ENCODE data around the gene SDK1. TPM values are rescaled to one million over a fixed set of nuclear protein-coding genes. Genes with fewer than 3 reads are reported as not detected.

SDK1 gene
- total and polyA plus RNA-seq, 11 donors, result 2.2 to 5.8 (median 3.4) TPM

DNA sequence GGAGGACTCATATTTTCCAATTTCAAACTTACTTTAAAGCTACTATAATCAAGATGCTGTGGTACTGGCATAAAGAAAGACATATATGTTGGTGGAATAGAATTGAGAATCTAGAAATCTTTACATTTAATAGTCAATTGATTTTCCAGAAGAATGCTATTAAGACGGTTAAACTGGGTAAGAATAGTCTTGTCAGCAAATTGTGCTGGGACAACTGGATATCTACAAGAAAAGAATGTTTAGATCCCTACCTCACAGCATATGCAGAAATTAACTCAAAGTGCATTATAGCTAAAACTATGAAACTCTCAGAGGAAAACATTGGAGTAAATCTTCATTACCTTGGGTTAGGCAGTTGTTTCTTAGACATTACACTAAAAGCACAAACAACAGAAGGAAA, 203.3 kb downstream of the SDK1 start:
- intact Hi-C loops (cut with DNase I), result no loop called here
- Histone ChIP-seq H3K27ac (no peak overlapping the region), H3K27me3 (no peaks in the 10 kb centered on the region), H3K4me3 (no peak overlapping the region), H3K36me3 (no peaks in the 10 kb centered on the region), H3K9me3 (peaks cover 0 to 52% (median 11%) of the 10 kb centered on the region in 12 donors), H3K4me1 (no peaks in the 10 kb centered on the region)
- ATAC-seq (no peak), DNase-seq (no peak)
- no peak for TF ChIP-seq CTCF (IDR thresholded peaks at IDR 0.05)
- no peak for TF ChIP-seq POLR2A (IDR thresholded peaks at IDR 0.05)
- 91 to 100% (median 97%) methylated on average over 1 of the region's 1 CpG for WGBS, 4 donors

DNA sequence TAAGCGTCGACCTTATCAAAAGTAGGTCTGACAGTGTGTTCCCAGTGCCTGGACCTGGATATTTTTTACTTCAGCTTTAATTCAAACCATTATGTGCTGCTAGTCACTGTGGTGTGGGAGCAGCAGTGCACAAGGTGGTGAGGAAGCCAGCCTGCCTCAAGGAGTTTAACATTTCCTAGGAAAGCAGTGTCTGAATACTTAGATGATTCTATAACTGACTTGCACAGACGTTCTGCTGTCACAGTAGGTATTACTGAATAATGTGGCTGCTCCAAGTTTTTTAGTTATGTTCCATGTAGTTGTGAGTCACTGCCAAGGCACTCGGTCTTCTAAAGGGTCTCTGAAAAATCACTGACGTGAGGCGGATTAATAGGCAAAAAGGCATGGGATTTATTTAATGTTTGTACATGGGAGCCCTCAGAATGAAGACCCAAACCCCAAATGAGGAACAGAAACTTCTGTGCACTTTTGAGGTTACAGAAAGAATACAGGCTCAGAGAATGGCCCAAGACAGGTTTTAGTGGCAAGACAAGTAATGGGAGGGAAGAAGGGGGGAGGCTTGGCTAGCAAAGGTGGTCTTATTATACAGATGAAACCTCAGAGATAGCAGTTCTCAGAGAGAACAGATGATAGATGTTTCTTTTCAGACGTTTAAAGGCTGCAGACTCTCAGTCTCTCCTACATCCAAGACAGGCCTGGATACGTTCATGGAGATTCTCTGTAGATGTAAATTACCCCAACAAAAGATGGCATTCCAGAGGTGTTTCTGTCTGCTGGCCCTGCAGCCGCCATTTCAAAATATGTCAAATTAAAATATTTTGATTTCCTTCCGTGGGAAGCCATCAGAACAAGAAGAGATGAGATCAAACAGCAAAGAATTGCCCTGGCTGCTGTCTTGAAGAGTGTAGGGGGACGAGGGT, 209.3 kb downstream of the SDK1 start:
- ATAC-seq (no peak), DNase-seq (no peak)
- Histone ChIP-seq H3K4me1 (no peaks in the 10 kb centered on the region), H3K9me3 (peaks cover 0 to 19% (median 0%) of the 10 kb centered on the region in 12 donors), H3K36me3 (no peaks in the 10 kb centered on the region), H3K27ac (no peak overlapping the region), H3K27me3 (peaks cover 0 to 5% (median 0%) of the 10 kb centered on the region in 9 donors), H3K4me3 (no peak overlapping the region)
- 64 to 73% (median 70%) methylated on average over 11 of the region's 11 CpGs for WGBS, 4 donors
- intact Hi-C loops (cut with DNase I), result no loop called here
- TF ChIP-seq CTCF (IDR thresholded peaks at IDR 0.05), result no peak
- TF ChIP-seq POLR2A (IDR thresholded peaks at IDR 0.05), result no peak

GRCh38 chr7:3517344-3517743, 216.3 kb downstream of the SDK1 start:
- no peak for TF ChIP-seq POLR2A (IDR thresholded peaks at IDR 0.05)
- TF ChIP-seq CTCF (IDR thresholded peaks at IDR 0.05), result no peak
- intact Hi-C loops (cut with DNase I), result no loop called here
- H3K9me3 ChIP-seq, result no peaks in the 10 kb centered on the region
- H3K36me3 ChIP-seq, result no peaks in the 10 kb centered on the region
- DNase-seq, result no peak
- no peak overlapping the region for H3K4me3 ChIP-seq
- H3K4me1 ChIP-seq, result no peaks in the 10 kb centered on the region
- H3K27ac ChIP-seq, result no peak overlapping the region
- H3K27me3 ChIP-seq, result peaks cover 0 to 5% (median 0%) of the 10 kb centered on the region in 9 donors
- 67 to 77% (median 73%) methylated on average over 3 of the region's 3 CpGs for WGBS, 4 donors
- ATAC-seq, result no peak

GRCh38 chr7:3518546-3518945, 217.5 kb downstream of the SDK1 start:
- TF ChIP-seq CTCF (IDR thresholded peaks at IDR 0.05) (no peak), POLR2A (IDR thresholded peaks at IDR 0.05) (no peak)
- H3K4me1 ChIP-seq, result no peaks in the 10 kb centered on the region
- H3K27me3 ChIP-seq, result peaks cover 0 to 5% (median 0%) of the 10 kb centered on the region in 9 donors
- intact Hi-C loops (cut with DNase I), result no loop called here
- no peak overlapping the region for H3K4me3 ChIP-seq
- no peak overlapping the region for H3K27ac ChIP-seq
- no peaks in the 10 kb centered on the region for H3K36me3 ChIP-seq
- no peak for DNase-seq
- no peaks in the 10 kb centered on the region for H3K9me3 ChIP-seq
- WGBS, 4 donors, result 57 to 66% (median 64%) methylated on average over 1 of the region's 1 CpG
- ATAC-seq, result no peak
